HG03565 (cell line): Measurements from ENCODE around the gene CDCA4.
"Not testable (repeated sequence)": the region's sequence is repeated elsewhere in the genome, so short reads cannot be mapped to it uniquely, and the experiment has no call there.

Source experiments
- ATAC-seq: cut with Tn5 transposase; IDR thresholded peaks from one replicate; pipeline ENCODE4 v1.9.1; 2021; ENCODE audit warnings: mild to moderate bottlenecking, moderate library complexity; ENCODE audit not compliant: unreplicated experiment

The CDCA4 gene

GRCh38 chr14:105020815-105021655 lies at the start of gene CDCA4:
TSS of gene CDCA4 (minus strand) at chr14:105021083. CDS start at chr14:105011929, 9,154 bp downstream.
- ATAC-seq, result peak; percentile 58

DNA sequence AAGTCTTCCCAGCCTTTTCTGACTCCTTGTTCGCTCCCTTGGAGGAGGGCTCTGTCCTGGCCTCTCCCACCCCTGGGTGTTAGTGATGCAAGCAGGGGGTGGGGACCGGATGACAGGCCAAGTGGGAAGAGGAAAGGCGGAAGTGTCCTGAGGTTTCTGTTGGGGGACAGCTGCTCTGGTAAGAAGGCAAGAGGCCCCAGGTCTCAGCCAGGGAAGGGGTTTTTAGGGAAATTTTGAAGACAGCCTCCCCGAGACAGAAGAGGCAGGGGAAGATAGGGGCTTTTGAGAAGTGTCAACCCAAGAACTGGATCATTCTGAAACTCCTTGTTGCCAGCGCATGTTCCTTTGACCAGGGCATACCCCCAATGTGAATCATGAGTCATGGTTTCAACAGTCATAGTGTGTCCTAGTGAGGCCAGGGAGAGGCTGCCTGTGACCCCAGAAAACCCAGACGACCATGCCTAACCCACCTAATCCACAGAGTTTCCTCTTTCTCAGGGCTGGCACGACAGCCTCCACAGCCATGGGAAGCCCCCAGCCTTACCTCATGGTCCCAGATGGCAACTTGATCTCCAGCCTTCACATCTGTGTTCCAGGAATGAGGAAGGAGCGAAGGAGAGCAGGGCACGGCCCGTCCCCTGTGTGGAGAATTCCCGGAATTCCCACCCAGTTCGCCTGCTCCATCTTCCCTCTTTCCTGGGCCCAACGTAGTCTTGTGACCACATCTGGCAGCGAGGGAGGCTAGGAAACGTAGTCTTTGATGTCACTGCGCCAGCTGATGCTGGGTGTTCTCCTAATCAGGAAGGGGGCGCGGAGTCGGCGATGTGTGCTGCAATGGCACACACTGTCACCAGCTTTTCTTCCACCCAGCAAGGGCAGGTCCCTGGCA lies 49.2 kb upstream of the CDCA4 start:
- ATAC-seq, result peak; percentile 35

DNA sequence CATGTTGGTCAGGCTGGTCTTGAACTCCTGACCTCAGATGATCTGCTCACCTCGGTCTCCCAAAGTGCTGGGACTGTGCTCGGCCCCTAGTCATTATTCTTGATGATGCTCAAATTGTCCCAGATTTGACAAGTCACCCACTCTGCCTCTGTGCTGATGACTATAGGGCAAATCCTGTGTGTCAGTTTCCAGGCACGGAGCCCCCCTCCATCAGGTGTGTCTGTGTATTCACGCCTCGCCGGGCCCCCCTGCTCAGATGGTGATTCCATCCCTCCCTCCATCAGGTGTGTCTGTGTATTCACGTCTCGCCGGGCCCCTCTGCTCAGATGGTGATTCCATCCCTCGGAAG lies 48.6 kb upstream of the CDCA4 start:
- ATAC-seq, result no peak

- ATAC-seq, result no peak
Measured at GRCh38 chr14:105068818-105069217, 47.9 kb upstream of the CDCA4 start.

- no peak for ATAC-seq
Measured at GRCh38 chr14:105067969-105068301, 47.1 kb upstream of the CDCA4 start.

- no peak for ATAC-seq
Measured at GRCh38 chr14:105067140-105067968, 46.5 kb upstream of the CDCA4 start.

- no peak for ATAC-seq
Measured at GRCh38 chr14:105066240-105067071, 45.6 kb upstream of the CDCA4 start.

- ATAC-seq, result peak; percentile 40
Measured at GRCh38 chr14:105065280-105066228, 44.7 kb upstream of the CDCA4 start, which contains the start of gene GPR132. TSS of gene GPR132 (minus strand) at chr14:105065430. CDS start at chr14:105055420, 10,010 bp downstream.

DNA sequence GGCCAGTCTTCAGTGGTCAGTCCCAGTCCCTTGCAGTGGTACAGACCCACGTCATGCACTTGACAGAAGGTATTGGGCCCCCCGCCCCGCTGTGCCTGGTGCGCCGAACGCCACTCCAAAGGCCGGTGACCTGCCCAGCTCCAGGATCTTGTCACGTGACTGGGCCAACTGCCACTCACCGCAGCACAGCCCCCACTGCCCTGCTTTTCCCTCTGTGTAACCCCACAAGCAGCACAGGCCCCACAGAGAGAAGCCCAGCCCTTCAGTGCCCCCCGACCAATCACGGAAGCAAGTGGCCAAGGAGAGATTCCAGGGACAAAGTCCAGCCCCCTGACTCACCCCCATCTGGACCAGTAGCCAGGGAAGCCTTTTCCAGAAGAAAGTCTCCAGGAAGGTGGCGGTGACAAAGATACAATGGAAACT lies 43.8 kb upstream of the CDCA4 start:
- no peak for ATAC-seq

- no peak for ATAC-seq
Measured at GRCh38 chr14:105064001-105064400, 43.1 kb upstream of the CDCA4 start.

GRCh38 chr14:105063506-105063905 lies 42.6 kb upstream of the CDCA4 start:
- ATAC-seq, result not testable (repeated sequence)

- ATAC-seq, result no peak
Measured at GRCh38 chr14:105063056-105063455, 42.2 kb upstream of the CDCA4 start.

- no peak for ATAC-seq
Measured at GRCh38 chr14:105062048-105062433, 41.2 kb upstream of the CDCA4 start.

- ATAC-seq, result no peak
Measured at GRCh38 chr14:105061428-105062047, 40.7 kb upstream of the CDCA4 start.

GRCh38 chr14:105060751-105061427 lies 40.0 kb upstream of the CDCA4 start:
- no peak for ATAC-seq

GRCh38 chr14:105059925-105060565 lies 39.2 kb upstream of the CDCA4 start:
- ATAC-seq, result no peak
